ENCODE data around the gene HLCS.

HLCS gene

GRCh38 chr21:36849461-36850105, 116.9 kb downstream of the HLCS start:
- no peaks in the 10 kb centered on the region for H3K4me1 ChIP-seq (ENCODE audit: low read depth, poor library complexity, severe bottlenecking)
- H3K4me2 ChIP-seq: no peak overlapping the region
- no peaks in the 10 kb centered on the region for H3K36me3 ChIP-seq (ENCODE audit: insufficient read depth)
- H3K4me3 ChIP-seq (IDR thresholded peaks at IDR 0.05; ENCODE audit: insufficient read depth, low read depth, low read length): no peak overlapping the region
- no peaks in the 10 kb centered on the region for H4K20me1 ChIP-seq (ENCODE audit: insufficient read depth)
- H3K79me2 ChIP-seq (ENCODE audit: insufficient read depth, low read depth): no peaks in the 10 kb centered on the region
- no peak overlapping the region for H3K9ac ChIP-seq
- H2AFZ ChIP-seq (ENCODE audit: low read depth): no peak overlapping the region
- H3K27ac ChIP-seq: no peak overlapping the region
- TF ChIP-seq CTCF (conservative IDR thresholded peaks at IDR 0.05; ENCODE audit: low read depth, low read length): no peak
- H3K27me3 ChIP-seq (ENCODE audit: insufficient read depth, low read depth): no peaks in the 10 kb centered on the region

- H3K27ac ChIP-seq: no peak overlapping the region
- H3K4me2 ChIP-seq: no peak overlapping the region
- H3K27me3 ChIP-seq (ENCODE audit: insufficient read depth, low read depth): no peaks in the 10 kb centered on the region
- H3K4me3 ChIP-seq (IDR thresholded peaks at IDR 0.05; ENCODE audit: insufficient read depth, low read depth, low read length): no peak overlapping the region
- no peaks in the 10 kb centered on the region for H3K4me1 ChIP-seq (ENCODE audit: low read depth, poor library complexity, severe bottlenecking)
- H3K36me3 ChIP-seq (ENCODE audit: insufficient read depth): no peaks in the 10 kb centered on the region
- H3K9ac ChIP-seq: no peak overlapping the region
- H2AFZ ChIP-seq (ENCODE audit: low read depth): no peak overlapping the region
- no peaks in the 10 kb centered on the region for H3K79me2 ChIP-seq (ENCODE audit: insufficient read depth, low read depth)
- no peak for TF ChIP-seq CTCF (conservative IDR thresholded peaks at IDR 0.05; ENCODE audit: low read depth, low read length)
- no peaks in the 10 kb centered on the region for H4K20me1 ChIP-seq (ENCODE audit: insufficient read depth)
Measured at GRCh38 chr21:36848730-36849274, 117.7 kb downstream of the HLCS start.

GRCh38 chr21:36847189-36847588, 119.3 kb downstream of the HLCS start:
- no peaks in the 10 kb centered on the region for H3K36me3 ChIP-seq (ENCODE audit: insufficient read depth)
- no peak overlapping the region for H3K27ac ChIP-seq
- no peak overlapping the region for H2AFZ ChIP-seq (ENCODE audit: low read depth)
- H3K4me3 ChIP-seq (IDR thresholded peaks at IDR 0.05; ENCODE audit: insufficient read depth, low read depth, low read length): no peak overlapping the region
- H4K20me1 ChIP-seq (ENCODE audit: insufficient read depth): no peaks in the 10 kb centered on the region
- H3K9ac ChIP-seq: no peak overlapping the region
- no peaks in the 10 kb centered on the region for H3K79me2 ChIP-seq (ENCODE audit: insufficient read depth, low read depth)
- no peaks in the 10 kb centered on the region for H3K27me3 ChIP-seq (ENCODE audit: insufficient read depth, low read depth)
- H3K4me2 ChIP-seq: no peak overlapping the region
- no peak for TF ChIP-seq CTCF (conservative IDR thresholded peaks at IDR 0.05; ENCODE audit: low read depth, low read length)
- H3K4me1 ChIP-seq (ENCODE audit: low read depth, poor library complexity, severe bottlenecking): no peaks in the 10 kb centered on the region

- H3K36me3 ChIP-seq (ENCODE audit: insufficient read depth): no peaks in the 10 kb centered on the region
- no peaks in the 10 kb centered on the region for H3K4me1 ChIP-seq (ENCODE audit: low read depth, poor library complexity, severe bottlenecking)
- H3K27me3 ChIP-seq (ENCODE audit: insufficient read depth, low read depth): no peaks in the 10 kb centered on the region
- no peak overlapping the region for H3K4me3 ChIP-seq (IDR thresholded peaks at IDR 0.05; ENCODE audit: insufficient read depth, low read depth, low read length)
- no peaks in the 10 kb centered on the region for H3K79me2 ChIP-seq (ENCODE audit: insufficient read depth, low read depth)
- no peaks in the 10 kb centered on the region for H4K20me1 ChIP-seq (ENCODE audit: insufficient read depth)
- H3K4me2 ChIP-seq: no peak overlapping the region
- no peak overlapping the region for H3K9ac ChIP-seq
- no peak overlapping the region for H3K27ac ChIP-seq
- H2AFZ ChIP-seq (ENCODE audit: low read depth): no peak overlapping the region
- TF ChIP-seq CTCF (conservative IDR thresholded peaks at IDR 0.05; ENCODE audit: low read depth, low read length): no peak
Measured at GRCh38 chr21:36846631-36847030, 119.8 kb downstream of the HLCS start.
